Measurements from ENCODE around the gene PNMA8A. TPM values are rescaled to one million over a fixed set of nuclear protein-coding genes. Genes with fewer than 3 reads are reported as not detected.
A peak's percentile ranks its signal among the peaks of the same experiment; 100 is the strongest.

PNMA8A gene
- total and polyA plus RNA-seq, 2 experiments from 2014 or later, result 17.8 to 21.7 TPM

- H3K27me3 Mint-ChIP-seq (ENCODE audit: insufficient read depth, low read depth, poor library complexity), result no peaks in the 10 kb centered on the region
- H3K4me3 ChIP-seq, result no peak overlapping the region
- H3K4me1 ChIP-seq (ENCODE audit: insufficient read depth), result no peaks in the 10 kb centered on the region
- H3K9me2 ChIP-seq (ENCODE audit: insufficient read depth), result no peaks in the 10 kb centered on the region
- H3K79me2 ChIP-seq (replicated peaks; ENCODE audit: insufficient read depth), result no peaks in the 10 kb centered on the region
- no peaks in the 10 kb centered on the region for H4K20me1 ChIP-seq (replicated peaks; ENCODE audit: insufficient read depth)
- TF ChIP-seq CTCF (conservative IDR thresholded peaks at IDR 0.05; ENCODE audit: low read depth in 2 of 2) (no peak), STAT1 (IDR thresholded peaks at IDR 0.05; ENCODE audit: unreplicated experiment) (no peak), CREB1 (CRISPR knock-in tag; IDR thresholded peaks at IDR 0.05; ENCODE audit: low read depth) (no peak), EZH2 (IDR thresholded peaks at IDR 0.05; ENCODE audit: low read depth, unreplicated experiment) (no peak), ZNF114 (CRISPR knock-in tag; IDR thresholded peaks at IDR 0.05) (no peak)
- no peak overlapping the region for H3K27ac Mint-ChIP-seq
- no peaks in the 10 kb centered on the region for H3K36me3 ChIP-seq (ENCODE audit: insufficient read depth)
- H3K27me3 ChIP-seq (ENCODE audit: insufficient read depth), result no peaks in the 10 kb centered on the region
- no peak for ATAC-seq
- H3K4me3 Mint-ChIP-seq, result no peak overlapping the region
- no peaks in the 10 kb centered on the region for H3F3A ChIP-seq (replicated peaks; ENCODE audit: low read depth)
- no peak for DNase-seq (ENCODE audit: low spot score)
- no peaks in the 10 kb centered on the region for H3K4me1 Mint-ChIP-seq
- no peak overlapping the region for H3K27ac ChIP-seq (ENCODE audit: low read depth)
- no peaks in the 10 kb centered on the region for H3K9me3 Mint-ChIP-seq
- 0 out of 2 replicates have a peak overlapping the region, but pooled peaks have one; percentile 3 for H2AFZ ChIP-seq
- no peak overlapping the region for H3K4me2 ChIP-seq
- no peaks in the 10 kb centered on the region for H3K36me3 Mint-ChIP-seq (ENCODE audit: low read depth)
These were observed 28.4 kb downstream of the PNMA8A start for GRCh38 chr19:46442808-46443450.

- H3K4me1 ChIP-seq (ENCODE audit: insufficient read depth), result no peaks in the 10 kb centered on the region
- no peak overlapping the region for H2AFZ ChIP-seq
- H3K36me3 Mint-ChIP-seq (ENCODE audit: low read depth), result no peaks in the 10 kb centered on the region
- no peak overlapping the region for H3K4me2 ChIP-seq
- H3K27me3 Mint-ChIP-seq (ENCODE audit: insufficient read depth, low read depth, poor library complexity), result no peaks in the 10 kb centered on the region
- no peaks in the 10 kb centered on the region for H3K36me3 ChIP-seq (ENCODE audit: insufficient read depth)
- no peak overlapping the region for H3K27ac Mint-ChIP-seq
- H3K9me2 ChIP-seq (ENCODE audit: insufficient read depth), result no peaks in the 10 kb centered on the region
- H3K27me3 ChIP-seq (ENCODE audit: insufficient read depth), result no peaks in the 10 kb centered on the region
- no peaks in the 10 kb centered on the region for H3F3A ChIP-seq (replicated peaks; ENCODE audit: low read depth)
- no peak overlapping the region for H3K4me3 ChIP-seq
- no peaks in the 10 kb centered on the region for H3K9me3 Mint-ChIP-seq
- DNase-seq (ENCODE audit: low spot score) (no peak), ATAC-seq (no peak)
- H3K4me1 Mint-ChIP-seq, result no peaks in the 10 kb centered on the region
- H3K27ac ChIP-seq (ENCODE audit: low read depth), result no peak overlapping the region
- no peak overlapping the region for H3K4me3 Mint-ChIP-seq
- H4K20me1 ChIP-seq (replicated peaks; ENCODE audit: insufficient read depth), result no peaks in the 10 kb centered on the region
- H3K79me2 ChIP-seq (replicated peaks; ENCODE audit: insufficient read depth), result no peaks in the 10 kb centered on the region
- TF ChIP-seq CTCF (conservative IDR thresholded peaks at IDR 0.05; ENCODE audit: low read depth in 2 of 2) (no peak), ETS1 (IDR thresholded peaks at IDR 0.05) (no peak), EZH2 (IDR thresholded peaks at IDR 0.05; ENCODE audit: low read depth, unreplicated experiment) (no peak), JUNB (IDR thresholded peaks at IDR 0.05; ENCODE audit: unreplicated experiment) (no peak), ZNF331 (CRISPR knock-in tag; IDR thresholded peaks at IDR 0.05; ENCODE audit: low read depth) (no peak), NANOG (IDR thresholded peaks at IDR 0.05; ENCODE audit: borderline replicate concordance) (no peak), STAT1 (IDR thresholded peaks at IDR 0.05; ENCODE audit: unreplicated experiment) (no peak), ZNF462 (CRISPR knock-in tag; IDR thresholded peaks at IDR 0.05) (no peak), ZNF114 (CRISPR knock-in tag; IDR thresholded peaks at IDR 0.05) (no peak)
These were observed 29.5 kb downstream of the PNMA8A start for GRCh38 chr19:46441866-46442265.
